ENCODE data around the gene MPP3.
"Not testable (repeated sequence)": the region's sequence is repeated elsewhere in the genome, so short reads cannot be mapped to it uniquely, and the experiment has no call there.

Gene MPP3, protein sequence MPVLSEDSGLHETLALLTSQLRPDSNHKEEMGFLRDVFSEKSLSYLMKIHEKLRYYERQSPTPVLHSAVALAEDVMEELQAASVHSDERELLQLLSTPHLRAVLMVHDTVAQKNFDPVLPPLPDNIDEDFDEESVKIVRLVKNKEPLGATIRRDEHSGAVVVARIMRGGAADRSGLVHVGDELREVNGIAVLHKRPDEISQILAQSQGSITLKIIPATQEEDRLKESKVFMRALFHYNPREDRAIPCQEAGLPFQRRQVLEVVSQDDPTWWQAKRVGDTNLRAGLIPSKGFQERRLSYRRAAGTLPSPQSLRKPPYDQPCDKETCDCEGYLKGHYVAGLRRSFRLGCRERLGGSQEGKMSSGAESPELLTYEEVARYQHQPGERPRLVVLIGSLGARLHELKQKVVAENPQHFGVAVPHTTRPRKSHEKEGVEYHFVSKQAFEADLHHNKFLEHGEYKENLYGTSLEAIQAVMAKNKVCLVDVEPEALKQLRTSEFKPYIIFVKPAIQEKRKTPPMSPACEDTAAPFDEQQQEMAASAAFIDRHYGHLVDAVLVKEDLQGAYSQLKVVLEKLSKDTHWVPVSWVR

DNA sequence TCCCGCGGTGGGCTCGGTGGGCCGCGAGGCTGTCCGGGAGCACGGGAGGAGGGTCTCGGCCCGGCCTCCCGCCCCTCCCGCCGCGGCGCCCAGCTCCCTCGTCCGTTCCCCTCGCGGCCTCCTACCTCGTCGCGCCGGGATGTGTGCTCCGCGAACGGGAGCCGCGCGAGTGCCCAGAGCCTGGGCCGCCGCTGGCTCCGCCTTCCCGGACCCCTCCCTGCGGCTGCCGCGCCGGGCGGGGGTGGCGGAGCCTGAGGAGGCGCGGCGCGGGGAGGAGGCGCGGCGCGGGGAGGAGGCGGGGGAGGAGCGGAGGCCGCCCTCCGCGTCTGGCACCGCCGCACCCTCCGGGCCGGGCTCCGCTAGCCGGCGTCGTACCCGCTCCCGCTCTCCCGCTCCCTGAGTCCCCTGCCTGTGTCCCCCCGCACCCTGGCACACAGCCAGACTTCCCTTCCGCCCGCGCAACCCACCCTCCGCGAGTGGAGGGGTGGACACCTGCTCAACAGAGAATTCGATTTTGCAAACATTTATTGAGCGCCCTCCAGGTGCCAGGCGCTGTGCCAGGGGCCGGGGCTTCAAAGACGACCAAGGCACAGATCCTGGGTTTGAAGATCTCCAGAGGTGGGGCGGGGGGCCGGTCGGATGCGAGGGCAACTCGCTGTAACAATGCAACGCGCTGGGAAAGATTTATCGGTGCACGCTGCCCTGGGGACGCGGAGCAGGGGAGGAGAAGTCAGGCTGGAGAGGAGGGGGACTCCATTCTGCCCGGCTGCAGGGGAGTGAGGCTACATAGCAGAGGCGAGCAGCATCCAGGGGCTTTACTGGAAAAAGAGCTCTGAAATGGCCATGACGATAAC lies at the start of gene MPP3:
TSS of gene MPP3 (minus strand) at position 171 of the 854 bp plus-strand sequence. CDS start 1,240 bp downstream, outside the sequence.
- peak; percentile 55 for DNase-seq

DNA sequence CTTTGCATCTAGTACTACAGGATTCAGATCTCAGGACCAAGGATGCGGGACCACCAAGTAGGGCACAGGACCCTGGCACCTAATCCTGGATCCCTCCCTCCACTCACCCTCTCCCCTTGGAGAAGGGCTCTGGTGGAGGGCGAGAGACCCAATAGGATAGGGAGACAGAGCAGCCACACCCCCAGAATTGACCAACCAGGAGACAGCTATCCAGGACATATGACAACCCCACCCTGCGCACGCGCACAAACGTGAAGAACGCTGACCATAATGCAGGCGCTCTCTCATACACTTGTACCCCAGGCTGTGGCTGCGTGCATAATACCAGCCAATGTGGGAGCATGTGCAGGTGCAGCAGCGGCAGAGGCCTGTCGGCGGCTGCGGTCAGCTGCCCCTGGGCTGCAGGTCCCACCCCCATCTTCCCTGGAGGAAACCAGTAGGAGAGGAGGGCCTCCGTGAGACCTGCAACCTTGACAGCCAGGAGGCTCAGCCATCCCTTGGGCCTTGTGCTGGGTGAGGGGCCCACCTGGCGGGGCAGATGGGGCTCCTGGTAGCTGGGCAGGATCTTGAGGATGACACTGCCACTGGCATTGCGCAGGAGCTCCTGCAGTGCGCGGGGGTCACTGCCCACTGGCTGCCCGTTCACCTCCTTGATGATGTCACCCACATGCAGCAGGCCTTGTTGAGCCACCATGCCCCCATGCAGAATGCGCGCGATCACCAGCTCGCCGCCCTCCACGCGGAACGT lies 49.0 kb upstream of the MPP3 start:
- no peak for DNase-seq

DNA sequence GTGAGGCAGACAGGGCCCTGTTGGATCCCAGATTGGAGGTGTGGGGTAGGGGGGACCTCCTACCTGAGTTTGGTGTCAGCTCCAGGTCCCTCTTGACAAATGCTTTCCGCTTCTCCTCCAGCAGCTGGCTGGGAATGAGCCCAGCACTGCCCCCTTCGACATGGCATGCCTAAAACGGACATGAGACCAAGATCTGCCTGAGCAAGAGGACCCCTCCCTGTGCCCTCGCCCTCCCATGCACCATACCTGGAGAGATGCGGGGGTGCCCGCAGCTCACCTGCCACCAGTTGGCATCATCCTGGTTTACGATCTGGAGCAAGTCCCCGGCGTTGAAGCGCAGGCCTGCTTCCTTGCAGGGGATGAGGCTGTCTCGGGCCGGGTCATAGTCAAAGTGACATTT lies 48.2 kb upstream of the MPP3 start:
- DNase-seq: no peak

DNA sequence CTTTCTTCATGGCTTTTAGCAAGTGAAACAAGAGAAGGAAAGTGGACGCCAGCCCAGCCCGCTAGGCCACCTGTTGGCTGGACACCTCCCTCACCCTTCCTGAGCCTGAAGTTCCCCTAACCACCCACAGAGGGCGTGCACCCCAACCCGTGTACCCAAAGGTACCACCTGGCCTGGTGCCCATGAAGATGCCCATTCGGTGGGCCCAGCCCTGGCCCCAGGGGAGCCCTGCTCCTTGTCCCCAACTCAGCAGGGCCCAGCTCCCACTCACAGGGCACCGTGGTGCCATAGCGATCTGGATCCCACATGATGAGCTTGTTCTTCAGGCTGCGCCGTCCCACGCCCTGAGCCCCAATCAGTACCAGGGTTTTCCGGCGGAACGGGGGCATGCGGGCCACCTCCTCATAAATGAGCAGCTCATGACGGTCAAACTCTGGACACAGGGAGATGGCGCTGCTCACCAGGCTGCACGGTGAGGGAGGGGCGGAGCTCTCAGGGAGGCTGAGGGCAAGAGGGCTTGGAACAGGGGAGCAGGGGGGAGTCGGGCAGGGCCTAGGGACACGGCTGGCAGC lies 47.6 kb upstream of the MPP3 start:
- peak; percentile 15 to 18 for DNase-seq

DNA sequence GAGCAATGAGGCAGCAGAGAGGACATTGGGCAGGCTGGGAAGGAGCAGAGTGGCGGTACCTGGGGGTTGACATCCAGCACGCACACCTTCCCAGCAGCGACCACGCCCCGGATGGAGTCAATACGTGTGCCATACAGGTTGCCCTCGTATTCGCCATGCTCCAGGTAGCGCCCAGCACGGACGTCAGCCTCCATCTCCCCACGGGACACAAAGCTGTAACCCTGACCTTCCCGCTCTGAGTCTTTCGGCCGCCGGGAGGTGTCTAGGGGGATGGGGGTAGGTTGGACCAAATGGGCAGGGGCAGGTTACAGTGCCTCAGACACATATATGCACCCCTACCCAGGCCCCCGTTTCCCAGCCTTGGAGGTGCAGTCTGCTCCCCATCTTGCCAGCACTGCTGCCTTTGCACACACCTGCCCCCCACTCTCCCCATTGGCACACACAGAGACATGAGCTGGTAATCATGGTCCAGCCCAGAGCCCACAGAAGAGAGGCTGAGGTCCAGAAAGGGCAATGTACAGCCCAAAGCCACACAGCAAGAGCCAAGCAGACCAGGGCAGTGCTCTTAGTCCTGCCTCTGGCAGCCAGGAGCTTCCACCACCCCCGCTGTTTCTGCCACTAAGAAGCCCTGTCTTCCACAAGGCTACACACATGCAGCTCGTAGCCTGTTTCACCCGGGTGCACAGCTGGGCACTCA lies 46.9 kb upstream of the MPP3 start:
- DNase-seq: no peak

DNA sequence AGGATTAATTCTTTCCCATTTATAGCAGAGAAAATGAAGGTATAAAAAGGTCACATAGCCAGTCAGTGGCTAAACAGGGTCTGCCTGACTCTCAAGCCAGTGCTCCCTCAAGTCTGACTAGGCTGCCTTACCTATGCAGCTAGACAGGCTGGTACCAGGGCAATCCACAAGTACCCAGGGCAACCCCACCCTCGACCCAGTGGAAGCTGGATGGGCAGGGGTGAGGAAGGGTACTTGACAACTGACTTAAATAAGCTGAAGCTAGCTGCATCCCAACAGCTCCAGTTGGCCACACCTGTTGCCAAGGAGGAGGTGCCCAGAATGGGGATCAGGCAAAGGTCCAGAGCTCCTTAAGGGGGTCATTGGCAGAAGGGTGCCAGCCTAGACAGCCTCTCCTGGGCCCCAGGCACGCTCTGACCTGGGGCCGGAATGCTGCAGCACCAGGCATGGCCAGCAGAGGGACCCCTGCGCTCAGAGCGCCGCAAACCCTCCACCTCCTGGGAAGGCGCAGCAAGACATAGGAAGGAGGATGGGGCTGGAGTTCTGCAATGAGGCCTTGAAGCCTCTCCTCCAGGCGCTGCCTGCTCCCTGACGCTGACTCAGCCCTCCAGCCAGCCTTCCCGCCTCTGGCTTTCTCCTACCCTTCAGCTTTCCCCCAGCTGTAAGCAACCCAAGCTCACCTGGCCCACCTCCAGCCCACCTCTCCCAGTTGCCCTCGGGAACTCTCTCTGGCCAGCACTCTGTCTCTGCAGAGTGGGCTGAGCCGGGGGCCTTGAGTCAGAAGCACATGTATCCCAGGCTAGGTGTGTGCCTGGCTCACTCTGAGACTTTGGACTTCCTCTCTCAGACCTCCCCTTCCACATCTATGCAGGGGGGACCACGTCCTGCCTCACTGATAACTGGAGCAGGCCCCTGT lies 45.6 kb upstream of the MPP3 start:
- DNase-seq: peak; percentile 59 to 75

DNA sequence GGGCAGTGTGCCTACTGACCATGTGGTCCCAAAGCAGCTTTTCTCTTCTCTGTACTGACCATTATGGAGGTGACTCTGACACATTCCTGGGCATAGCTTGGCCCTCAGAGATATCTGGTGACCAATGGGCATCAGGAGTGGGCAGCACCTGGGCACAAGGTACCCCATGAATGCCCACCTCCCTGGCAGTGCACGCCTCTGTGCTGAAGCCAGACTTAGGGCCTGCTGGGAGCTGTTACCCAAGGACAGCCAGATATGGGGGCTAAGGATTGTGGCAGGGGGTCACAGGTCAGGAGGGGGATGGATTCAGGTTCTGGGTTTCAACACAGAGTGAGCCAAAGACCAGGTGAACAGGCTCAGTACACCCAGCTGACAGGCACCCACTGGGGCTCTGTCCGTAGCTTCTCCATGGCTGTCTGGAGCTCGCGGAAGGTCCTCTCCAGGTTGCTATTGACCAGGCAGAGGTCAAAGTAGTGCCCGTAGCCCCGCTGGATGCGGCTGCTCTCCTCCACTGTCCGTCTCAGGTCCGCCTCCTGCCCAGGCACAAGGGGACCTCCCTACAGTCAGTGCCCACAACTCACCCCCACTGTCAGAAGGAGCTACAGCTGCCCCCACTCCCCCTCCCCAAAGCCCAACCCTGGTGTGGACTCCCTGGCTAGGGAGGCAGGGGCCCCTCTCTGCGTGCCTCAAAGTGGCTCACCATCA lies 44.7 kb upstream of the MPP3 start:
- no peak for DNase-seq

DNA sequence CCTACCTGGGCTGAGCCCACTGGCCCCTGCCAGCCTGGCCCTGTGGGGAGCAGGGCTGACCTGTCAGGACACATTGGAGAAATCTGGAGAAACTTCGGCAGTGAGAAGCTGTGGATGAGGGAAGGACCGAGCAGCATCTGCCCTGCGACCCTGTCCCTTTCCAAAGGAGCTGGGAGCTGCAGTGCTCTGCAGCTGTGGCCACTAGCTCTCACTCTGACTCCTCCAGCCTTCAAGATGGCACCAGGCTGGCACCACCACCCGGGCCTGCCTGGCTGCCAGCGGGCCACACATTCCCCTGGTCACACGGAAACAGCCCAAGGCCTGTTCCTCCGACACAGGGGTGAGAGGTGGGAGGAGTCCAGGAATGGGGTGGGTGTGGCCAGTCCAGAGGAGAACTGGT lies 44.1 kb upstream of the MPP3 start:
- DNase-seq: no peak

DNA sequence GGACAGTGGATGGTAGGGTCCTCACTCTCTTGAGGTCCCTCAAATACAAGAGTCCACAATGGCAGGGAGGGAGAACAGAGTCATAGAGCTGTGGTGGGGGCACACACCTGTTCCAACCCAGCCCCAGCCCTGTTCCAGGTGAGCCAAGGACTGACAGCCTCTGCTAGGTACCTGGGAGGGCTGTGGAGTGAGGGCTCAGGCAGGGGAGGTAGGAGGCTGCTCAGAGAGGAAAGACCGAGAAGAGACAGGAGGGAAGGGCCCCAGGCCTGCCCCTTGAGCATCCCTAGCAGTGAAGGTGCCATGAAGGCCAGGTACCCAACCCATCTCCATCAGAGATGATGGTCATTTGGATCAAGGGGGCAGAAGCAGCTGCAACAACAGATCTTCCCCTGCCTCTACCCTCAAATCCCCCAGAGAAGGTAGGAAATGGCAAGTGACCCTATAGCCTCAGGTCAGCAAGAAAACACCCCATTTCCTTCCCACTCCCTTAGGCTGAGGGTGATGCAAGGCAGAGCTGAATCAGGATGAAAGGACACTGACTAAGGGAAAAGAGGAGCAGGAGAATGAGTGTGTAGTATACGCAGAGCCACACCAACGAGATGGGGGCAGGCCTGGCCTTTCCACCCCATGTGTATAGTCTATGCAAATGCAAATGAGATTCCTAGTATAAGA lies 42.7 kb upstream of the MPP3 start:
- no peak for DNase-seq

DNA sequence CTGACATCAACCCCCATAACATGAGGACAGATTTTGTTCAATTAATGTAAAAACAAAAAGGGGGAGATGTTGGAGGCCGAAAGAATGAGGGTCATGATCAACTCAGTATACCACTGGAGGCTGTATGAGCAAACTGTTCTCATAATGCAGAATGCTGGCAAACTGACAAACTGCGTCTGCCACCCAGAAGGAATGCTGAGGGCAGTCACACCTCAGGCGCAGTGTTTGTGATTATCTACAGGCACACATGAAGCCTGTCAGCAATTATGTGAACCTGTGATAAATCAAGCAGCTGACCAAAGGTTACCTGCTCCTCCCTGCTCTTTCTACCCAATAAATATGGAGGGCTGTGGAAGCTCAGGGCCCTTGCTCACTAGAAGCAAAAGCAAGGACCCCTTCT lies 41.3 kb upstream of the MPP3 start:
- DNase-seq: no peak

DNA sequence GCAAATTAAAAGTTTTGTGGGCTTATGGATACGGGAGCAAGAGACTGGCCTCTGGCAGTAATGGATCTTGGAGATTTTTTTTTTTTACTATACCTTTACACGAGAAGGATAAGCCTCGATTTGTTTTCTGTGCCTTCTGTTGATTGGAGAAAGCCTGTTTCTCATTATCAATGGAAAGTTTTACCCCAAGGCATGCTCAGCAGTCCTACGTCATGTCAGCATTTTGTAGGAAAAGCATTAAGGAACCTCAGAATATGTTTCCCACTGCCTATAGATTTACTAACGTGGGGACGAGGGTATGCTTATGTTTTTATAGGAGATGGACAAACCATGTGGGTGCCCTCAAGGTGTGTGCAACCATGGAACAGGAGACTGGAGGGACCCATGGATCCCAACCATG lies 40.9 kb upstream of the MPP3 start:
- DNase-seq: no peak

DNA sequence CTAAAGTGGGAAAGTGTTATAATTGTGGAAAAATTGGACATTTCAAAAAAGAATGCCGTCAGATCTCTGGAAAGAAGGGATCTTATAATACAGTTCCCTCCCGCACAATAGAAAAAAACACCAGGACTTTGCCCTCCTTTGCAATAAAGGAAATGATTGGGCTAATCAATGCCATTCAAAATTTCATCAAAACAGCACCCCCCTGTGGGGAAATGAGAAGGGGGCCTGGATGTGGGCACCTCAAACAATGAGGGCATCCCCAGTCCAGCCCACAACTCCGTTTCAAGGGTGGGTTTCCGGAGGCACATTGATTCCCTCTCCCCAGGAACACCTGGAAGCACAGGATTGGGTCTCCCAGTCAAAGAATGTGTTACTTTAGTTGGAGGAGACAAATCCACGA lies 40.1 kb upstream of the MPP3 start:
- DNase-seq: no peak

DNA sequence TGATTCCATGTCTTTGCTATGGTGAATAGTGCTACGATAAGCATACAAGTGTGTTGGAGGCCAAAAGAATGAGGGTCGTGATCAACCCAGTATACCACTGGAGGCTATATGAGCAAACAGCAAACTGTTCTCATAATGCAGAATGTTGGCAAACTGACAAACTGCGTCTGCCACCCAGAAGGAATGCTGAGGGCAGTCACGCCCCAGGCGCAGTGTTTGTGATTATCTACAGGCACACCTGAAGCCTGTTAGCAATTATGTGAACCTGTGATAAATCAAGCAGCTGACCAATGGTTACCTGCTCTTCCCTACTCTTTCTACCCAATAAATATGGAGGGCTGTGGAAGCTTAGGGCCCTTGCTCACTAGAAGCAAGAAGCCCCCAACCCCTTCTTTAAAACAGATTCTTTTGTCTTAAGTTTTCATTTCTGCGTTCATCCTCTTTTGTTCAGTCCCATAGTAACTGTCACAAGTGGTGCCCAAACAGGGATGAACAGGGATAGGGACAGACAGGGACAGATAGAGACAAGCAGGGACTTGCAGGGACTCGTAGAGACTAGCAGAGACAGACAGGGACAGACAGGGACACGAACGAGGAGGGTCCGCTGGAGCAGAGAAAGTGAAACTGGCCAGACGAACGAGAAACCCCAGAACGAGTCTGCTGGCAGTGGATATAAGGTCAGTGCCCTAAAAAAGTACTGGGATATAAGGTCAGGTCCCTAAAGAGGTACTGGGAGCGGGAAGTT lies 39.2 kb upstream of the MPP3 start:
- no peak for DNase-seq

DNA sequence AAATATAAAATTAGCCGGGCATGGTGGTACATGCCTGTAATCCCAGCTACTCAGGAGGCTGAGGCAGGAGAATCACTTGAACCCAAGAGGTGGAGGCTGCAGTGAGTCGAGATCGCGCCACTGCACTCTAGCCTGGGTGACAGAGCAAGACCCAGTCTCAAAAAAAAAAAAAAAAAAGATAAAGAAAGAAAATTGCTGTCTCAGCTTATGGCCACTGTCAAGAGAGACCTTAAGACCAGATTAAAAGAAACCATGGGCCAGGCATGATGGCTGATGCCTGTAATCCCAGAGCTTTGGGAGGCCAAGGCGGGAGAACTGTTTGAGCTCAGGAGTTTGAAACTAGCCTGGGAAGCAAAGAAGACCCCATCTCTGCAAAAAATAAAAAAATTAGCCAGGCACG lies 36.1 kb upstream of the MPP3 start:
- DNase-seq: not testable (repeated sequence)

DNA sequence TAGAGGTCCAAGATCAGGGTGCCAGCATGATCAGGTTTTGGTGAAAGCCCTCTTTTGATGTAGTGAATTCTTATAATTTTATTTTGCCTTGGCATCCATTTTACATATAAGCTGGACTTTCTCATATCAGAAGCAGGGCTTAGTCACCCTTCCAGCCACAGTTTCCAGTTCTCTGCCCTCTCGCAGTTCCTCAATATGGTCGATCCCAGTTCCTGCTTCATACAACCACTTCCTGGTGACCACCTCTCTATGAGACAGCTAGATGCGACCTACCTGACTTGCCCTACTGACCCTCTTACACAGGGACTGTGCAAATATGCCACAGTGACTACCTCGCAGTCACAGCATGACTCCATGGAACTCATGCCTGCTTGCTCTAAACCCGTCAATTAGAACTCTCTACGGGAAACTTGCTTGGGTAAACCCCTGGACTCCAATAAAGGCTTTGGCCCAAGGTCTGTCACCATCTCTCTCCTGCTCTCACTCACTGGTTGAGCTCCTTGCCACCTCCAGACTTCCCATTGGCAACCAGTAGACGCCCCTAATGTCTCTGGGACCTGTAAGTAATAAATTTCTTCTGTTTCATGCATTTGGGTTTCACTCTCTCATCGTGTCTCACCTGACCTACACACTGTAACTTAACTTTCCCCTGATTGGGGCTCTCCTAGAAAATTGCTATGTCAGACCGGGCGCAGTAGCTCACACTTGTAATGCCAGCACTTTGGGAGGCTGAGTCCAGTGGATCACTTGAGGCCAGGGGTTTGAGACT lies 35.5 kb upstream of the MPP3 start:
- no peak for DNase-seq

DNA sequence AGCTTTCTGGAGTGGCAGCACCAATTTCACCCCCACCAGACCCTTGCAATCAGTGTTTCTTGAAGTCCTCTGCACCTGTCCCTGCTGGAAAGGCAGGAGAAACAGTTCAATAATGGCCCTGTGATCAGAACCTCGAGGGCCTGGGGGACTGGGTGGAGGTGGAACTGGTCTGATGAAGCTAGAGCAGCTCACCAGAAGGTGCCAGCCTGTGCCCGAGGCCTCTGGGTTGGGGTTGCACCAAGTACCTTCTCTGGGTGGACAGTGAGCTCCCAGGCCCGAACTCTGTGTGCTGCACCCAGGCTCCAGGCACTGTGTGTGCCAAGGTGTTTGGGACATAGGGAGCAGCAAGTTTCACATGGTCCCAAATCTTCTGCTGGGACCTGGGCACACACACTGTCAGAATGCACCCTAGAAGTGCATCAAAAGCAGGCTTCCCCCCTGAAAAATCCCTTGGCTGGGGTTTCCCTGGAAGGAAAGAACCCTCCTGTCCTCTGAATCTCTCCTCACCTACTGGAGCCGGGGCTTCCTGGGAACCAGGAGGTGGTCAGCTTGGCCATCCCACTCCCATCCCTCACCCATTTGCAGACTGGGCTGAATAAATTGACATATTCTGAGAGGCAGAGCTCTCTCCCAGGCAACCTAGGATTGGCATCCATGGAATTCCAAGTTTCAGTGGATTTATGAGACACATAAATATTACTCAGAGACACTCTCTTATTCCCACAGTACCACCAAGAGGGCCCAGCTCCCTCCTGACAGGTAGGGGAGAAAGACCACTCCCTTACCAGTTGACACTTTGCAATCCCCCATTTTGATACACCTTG lies 31.4 kb upstream of the MPP3 start:
- DNase-seq: no peak

DNA sequence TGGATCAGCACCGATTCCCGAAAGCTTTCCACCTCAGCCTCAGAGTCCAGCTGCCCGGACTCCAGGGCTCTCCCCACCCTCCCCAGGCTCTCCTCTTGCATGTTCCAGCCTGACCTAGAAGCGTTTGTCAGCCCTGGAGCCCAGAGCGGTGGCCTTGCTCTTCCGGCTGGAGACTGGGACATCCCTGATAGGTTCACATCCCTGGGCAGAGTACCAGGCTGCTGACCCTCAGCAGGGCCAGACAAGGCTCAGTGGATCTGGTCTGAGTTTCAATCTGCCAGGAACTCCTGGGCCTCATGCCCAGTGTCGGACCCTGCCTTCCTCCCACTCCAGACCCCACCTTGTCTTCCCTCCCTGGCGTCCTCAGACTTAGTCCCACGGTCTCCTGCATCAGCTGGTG lies 29.0 kb upstream of the MPP3 start:
- no peak for DNase-seq

All from AML-193 (cell line).